Measurements from ENCODE around the gene ABO. TPM values are rescaled to one million over a fixed set of nuclear protein-coding genes. Genes with fewer than 3 reads are reported as not detected.
"Not testable (repeated sequence)": the region's sequence is repeated elsewhere in the genome, so short reads cannot be mapped to it uniquely, and the experiment has no call there.

Gene ABO
- total and polyA plus RNA-seq, 2 donors (not counting 3 experiments of a cell fraction or from before 2014, with no cell fraction given), result not detected

DNA sequence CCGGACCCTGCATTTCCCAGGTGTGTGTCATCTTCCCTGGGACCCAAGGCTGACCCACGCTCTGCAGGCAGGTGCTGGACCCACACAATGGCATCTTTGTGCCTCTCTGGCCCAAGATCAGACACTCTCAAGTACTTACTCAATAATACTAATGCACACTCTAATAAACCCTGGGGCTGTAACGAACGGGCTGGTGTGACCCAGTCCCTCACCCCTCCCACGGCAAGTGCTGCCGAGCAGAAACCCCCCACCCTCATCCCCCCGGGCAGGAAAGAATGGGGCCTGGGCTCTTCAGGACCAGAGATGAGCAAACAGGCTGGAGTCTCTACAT is 64.8 kb downstream of the ABO start:
- BruUV-seq (replicated peaks), result no TSS peak

DNA sequence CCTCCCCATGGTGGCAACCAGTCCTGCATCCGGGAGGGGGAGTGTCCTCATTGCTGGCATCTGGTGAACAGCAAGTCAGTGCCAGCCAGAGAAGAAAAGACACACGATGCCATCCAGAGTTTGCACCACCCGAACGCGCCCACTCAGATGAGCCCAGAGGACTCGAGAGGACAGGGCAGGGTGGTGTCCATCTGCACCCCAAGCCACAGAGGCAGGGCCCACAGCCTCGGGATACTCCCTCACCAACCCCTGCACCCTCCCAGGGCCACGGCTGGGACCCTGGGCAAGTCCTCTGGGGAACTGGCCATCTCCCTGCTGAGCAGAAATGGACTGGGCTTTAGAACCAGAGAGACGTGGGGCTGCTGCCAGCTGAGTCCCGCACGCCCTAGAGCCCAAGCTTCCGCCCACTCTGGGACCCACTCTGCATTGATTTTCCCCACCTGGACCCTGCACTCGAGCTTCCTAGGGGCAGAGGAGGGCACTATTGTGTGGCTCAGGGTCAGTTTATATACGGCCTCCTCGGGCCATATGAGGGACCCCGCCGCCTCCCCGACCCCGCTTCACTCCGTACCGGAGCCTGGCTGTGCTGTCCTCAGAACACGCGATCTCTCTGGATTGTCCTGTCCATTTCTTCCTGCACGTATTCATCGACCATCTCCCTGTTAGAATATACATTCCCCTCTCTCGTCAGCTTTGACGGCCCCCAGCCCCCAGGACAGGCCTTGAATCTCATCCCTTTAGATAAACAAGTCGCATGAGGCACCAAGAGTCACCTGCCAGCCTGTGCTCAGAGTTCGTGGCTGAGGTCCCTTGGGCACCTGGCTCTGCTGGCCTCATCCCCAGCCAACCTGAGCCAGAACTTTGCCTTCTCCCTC is 65.4 kb downstream of the ABO start:
- H3K4me3 ChIP-seq (replicated peaks in 1 of 3; ENCODE audit: insufficient read depth in 1 of 3, low read depth in 1 of 3, low read length in 3 of 3); BruUV-seq (replicated peaks); H3K9me3 ChIP-seq (replicated peaks; ENCODE audit: control insufficient read depth, insufficient read depth, low read length); DNase-seq (ENCODE audit: low read depth, low spot score); H3K27me3 ChIP-seq (ENCODE audit: control insufficient read depth in 2 of 2, insufficient read depth in 2 of 2, low read length in 2 of 2); H3K79me2 ChIP-seq (ENCODE audit: control insufficient read depth, insufficient read depth, low read length); intact Hi-C loops (cut with micrococcal nuclease); H2AFZ ChIP-seq (ENCODE audit: low read depth, low read length); CTCF ChIA-PET; H3K4me2 ChIP-seq (ENCODE audit: insufficient read depth, low read length); H3K9ac ChIP-seq (replicated peaks; ENCODE audit: extremely low read depth, insufficient read depth, low read length); FAIRE-seq; POLR2A ChIA-PET; H3K36me3 ChIP-seq (ENCODE audit: control insufficient read depth in 2 of 2, extremely low read depth in 1 of 2, insufficient read depth in 2 of 2, low read length in 2 of 2); H3K9me1 ChIP-seq (replicated peaks; ENCODE audit: control insufficient read depth, extremely low read depth, insufficient read depth, low read length); H3K27ac ChIP-seq (ENCODE audit: insufficient read depth, low read depth, low read length); H4K20me1 ChIP-seq (replicated peaks; ENCODE audit: control insufficient read depth, extremely low read depth, insufficient read depth, low read length); dilution Hi-C loops (cut with MboI; ENCODE audit: extremely low pct_ligation_motif_present, low sequenced_read_pairs); H3K4me1 ChIP-seq (ENCODE audit: control insufficient read depth, extremely low read depth, insufficient read depth, low read length): not testable (repeated sequence)

More for the DNA sequence above, 64.8 kb downstream of the ABO start:
- intact Hi-C loops (cut with micrococcal nuclease), result no loop called here
- Histone ChIP-seq H3K9me1 (replicated peaks; ENCODE audit: control insufficient read depth, extremely low read depth, insufficient read depth, low read length) (no peaks in the 10 kb centered on the region), H3K27ac (ENCODE audit: insufficient read depth, low read depth, low read length) (no peak overlapping the region), H3K36me3 (ENCODE audit: control insufficient read depth in 2 of 2, extremely low read depth in 1 of 2, insufficient read depth in 2 of 2, low read length in 2 of 2) (no peaks in the 10 kb centered on the region), H3K4me2 (ENCODE audit: insufficient read depth, low read length) (no peak overlapping the region), H3K27me3 (ENCODE audit: control insufficient read depth in 2 of 2, insufficient read depth in 2 of 2, low read length in 2 of 2) (peaks cover 0 to 2% of the 10 kb centered on the region in 2 experiments), H3K79me2 (ENCODE audit: control insufficient read depth, insufficient read depth, low read length) (no peaks in the 10 kb centered on the region), H3K4me3 (replicated peaks in 1 of 3; ENCODE audit: insufficient read depth in 1 of 3, low read depth in 1 of 3, low read length in 3 of 3) (no peak overlapping the region), H3K4me1 (ENCODE audit: control insufficient read depth, extremely low read depth, insufficient read depth, low read length) (no peaks in the 10 kb centered on the region), H3K9ac (replicated peaks; ENCODE audit: extremely low read depth, insufficient read depth, low read length) (no peak overlapping the region), H2AFZ (ENCODE audit: low read depth, low read length) (no peak overlapping the region), H3K9me3 (replicated peaks; ENCODE audit: control insufficient read depth, insufficient read depth, low read length) (no peaks in the 10 kb centered on the region), H4K20me1 (replicated peaks; ENCODE audit: control insufficient read depth, extremely low read depth, insufficient read depth, low read length) (no peaks in the 10 kb centered on the region)
- ChIA-PET CTCF (no interaction called here), POLR2A (no interaction called here)
- dilution Hi-C loops (cut with MboI; ENCODE audit: extremely low pct_ligation_motif_present, low sequenced_read_pairs), result no loop called here
- FAIRE-seq (no peak), DNase-seq (ENCODE audit: low read depth, low spot score) (no peak)
- TF ChIP-seq EZH2 (IDR thresholded peaks at IDR 0.05; ENCODE audit: borderline replicate concordance, low read depth, low read length, severe bottlenecking), result no peak
- no peak for TF ChIP-seq POLR2A (IDR thresholded peaks at IDR 0.05; ENCODE audit: low read depth, low read length)
- no peak for TF ChIP-seq FOS (IDR thresholded peaks at IDR 0.05; ENCODE audit: borderline replicate concordance, insufficient read depth, low read length)
- no peak for TF ChIP-seq POLR2AphosphoS5 (IDR thresholded peaks at IDR 0.05; ENCODE audit: insufficient read depth, low read depth, low read length)
- no peak for TF ChIP-seq CTCF (IDR thresholded peaks at IDR 0.05; ENCODE audit: extremely low read depth in 1 of 2, insufficient read depth in 1 of 2, low read depth in 1 of 2, low read length in 2 of 2)
- TF ChIP-seq JUN (IDR thresholded peaks at IDR 0.05; ENCODE audit: borderline replicate concordance, insufficient read depth, insufficient read length, low read depth), result no peak
- no peak for TF ChIP-seq MAX (IDR thresholded peaks at IDR 0.05; ENCODE audit: insufficient read depth, insufficient read length)
- no peak for TF ChIP-seq MYC (IDR thresholded peaks at IDR 0.05; ENCODE audit: low read depth, low read length)
- TF ChIP-seq GATA2 (IDR thresholded peaks at IDR 0.05; ENCODE audit: insufficient read depth, insufficient read length, low read depth, low read length), result no peak

All from endothelial cell of umbilical vein (primary cell).